H9 (cell line): ENCODE data around the gene VCAN. TPM values are rescaled to one million over a fixed set of nuclear protein-coding genes. Genes with fewer than 3 reads are reported as not detected.

Experiments used
- DNase-seq: peaks from one replicate; pipeline ENCODE4 v3.0.0-alpha.2; 2017
- H2AFZ ChIP-seq: one replicate; pipeline ENCODE4 v1.6.1; 2013; ENCODE audit warnings: mild to moderate bottlenecking, low read length, control low read depth, moderate library complexity
- H2AK5ac ChIP-seq: 2 replicates; pipeline ENCODE4 v1.6.1; 2013; ENCODE audit warnings: low read length, control low read depth, mixed read lengths; ENCODE audit not compliant: insufficient read length
- H2BK120ac ChIP-seq: one replicate; pipeline ENCODE4 v1.6.1; 2013; ENCODE audit warnings: low read depth, mild to moderate bottlenecking, low read length, control low read depth, inconsistent platforms; ENCODE audit not compliant: poor library complexity, severe bottlenecking
- H2BK12ac ChIP-seq: 2 replicates; pipeline ENCODE4 v1.6.1; 2013; ENCODE audit warnings: low read length, control low read depth, mixed read lengths, low read depth; ENCODE audit not compliant: insufficient read length
- H2BK15ac ChIP-seq: 2 replicates; pipeline ENCODE4 v1.6.1; 2013; ENCODE audit warnings: low read depth, low read length, control low read depth
- H2BK20ac ChIP-seq: one replicate; pipeline ENCODE4 v1.6.1; 2013; ENCODE audit warnings: low read depth, mild to moderate bottlenecking, low read length, control low read depth, inconsistent platforms; ENCODE audit not compliant: poor library complexity, severe bottlenecking
- H2BK5ac ChIP-seq: 2 replicates; pipeline ENCODE4 v1.6.1; 2013; ENCODE audit warnings: low read length, control low read depth, mixed read lengths; ENCODE audit not compliant: insufficient read length
- H3K14ac ChIP-seq: 2 replicates; pipeline ENCODE4 v1.6.1; 2013; ENCODE audit warnings: low read length, control low read depth; ENCODE audit not compliant: insufficient read depth
- H3K18ac ChIP-seq: 2 replicates; pipeline ENCODE4 v1.6.1; 2013; ENCODE audit warnings: low read depth, mild to moderate bottlenecking, mixed read lengths, low read length, control low read depth; ENCODE audit not compliant: insufficient read length
- H3K23ac ChIP-seq: 2 replicates; pipeline ENCODE4 v1.6.1; 2013; ENCODE audit warnings: low read length, control low read depth, mixed read lengths, low read depth; ENCODE audit not compliant: insufficient read length
- H3K23me2 ChIP-seq: 2 replicates; pipeline ENCODE4 v1.6.1; 2013; ENCODE audit warnings: low read depth, mild to moderate bottlenecking, mixed read lengths, low read length, control low read depth; ENCODE audit not compliant: insufficient read length, poor library complexity, severe bottlenecking
- H3K27ac ChIP-seq: 2 replicates; pipeline ENCODE4 v1.5.1; 2013; ENCODE audit warnings: low read length, control low read depth, mixed read lengths, low read depth; ENCODE audit not compliant: insufficient read length
- H3K27me3 ChIP-seq: 2 replicates; pipeline ENCODE4 v1.6.1; 2013; ENCODE audit warnings: low read length, control low read depth, inconsistent platforms; ENCODE audit not compliant: insufficient read depth
- H3K4ac ChIP-seq: 2 replicates; pipeline ENCODE4 v1.6.1; 2013; ENCODE audit warnings: low read depth, mild to moderate bottlenecking, control low read depth, inconsistent platforms, low read length, moderate library complexity
- H3K4me1 ChIP-seq: 2 replicates; pipeline ENCODE4 v1.6.1; 2013; ENCODE audit warnings: low read length, control low read depth, inconsistent platforms; ENCODE audit not compliant: insufficient read depth
- H3K4me2 ChIP-seq: 2 replicates; pipeline ENCODE4 v1.6.1; 2013; ENCODE audit warnings: low read length, control low read depth, mixed read lengths; ENCODE audit not compliant: insufficient read length, insufficient read depth
- H3K56ac ChIP-seq: 2 replicates; pipeline ENCODE4 v1.6.1; 2013; ENCODE audit warnings: low read depth, mild to moderate bottlenecking, mixed read lengths, low read length, control low read depth; ENCODE audit not compliant: insufficient read length
- H3K79me1 ChIP-seq: 2 replicates; pipeline ENCODE4 v1.6.1; 2013; ENCODE audit warnings: low read depth, mild to moderate bottlenecking, moderate library complexity, low read length, control low read depth, inconsistent platforms; ENCODE audit not compliant: insufficient read depth, poor library complexity, severe bottlenecking
- H3K79me2 ChIP-seq: 2 replicates; pipeline ENCODE4 v1.6.1; 2013; ENCODE audit warnings: low read length, control low read depth, inconsistent platforms; ENCODE audit not compliant: insufficient read depth
- H3K9ac ChIP-seq: 2 replicates; pipeline ENCODE4 v1.6.1; 2013; ENCODE audit warnings: low read length, control low read depth, mixed read lengths; ENCODE audit not compliant: insufficient read length; ENCODE audit errors: extremely low read depth
- H3K9me3 ChIP-seq: one replicate; pipeline ENCODE4 v1.6.1; 2013; ENCODE audit warnings: low read depth, low read length, inconsistent platforms; ENCODE audit not compliant: control insufficient read depth
- H3T11ph ChIP-seq: one replicate; pipeline ENCODE4 v1.6.1; 2013; ENCODE audit warnings: mild to moderate bottlenecking, low read length, control low read depth, inconsistent platforms
- H4K20me1 ChIP-seq: one replicate; pipeline ENCODE4 v1.6.1; 2013; ENCODE audit not compliant: control insufficient read depth, insufficient read length, insufficient read depth
- H4K5ac ChIP-seq: 2 replicates; pipeline ENCODE4 v1.6.1; 2013; ENCODE audit warnings: low read depth, mild to moderate bottlenecking, mixed read lengths, low read length, control low read depth; ENCODE audit not compliant: insufficient read length
- H4K8ac ChIP-seq: replicated peaks from 2 replicates; pipeline ENCODE4 v1.6.1; 2013; ENCODE audit warnings: low read length, control low read depth, mixed read lengths, low read depth; ENCODE audit not compliant: insufficient read length
- H4K91ac ChIP-seq: 2 replicates; pipeline ENCODE4 v1.6.1; 2013; ENCODE audit warnings: low read depth, mild to moderate bottlenecking, moderate library complexity, mixed read lengths, low read length, control low read depth; ENCODE audit not compliant: insufficient read length
- H3K27ac Mint-ChIP-seq, 3 experiments: 2 replicates in 2 of 3; 3 replicates in 1 of 3; pipeline ENCODE4 v1.8.0; 2020 to 2021; ENCODE audit warnings: mixed read lengths in 3 of 3, mild to moderate bottlenecking in 1 of 3, moderate library complexity in 1 of 3
- H3K27me3 Mint-ChIP-seq: 2 replicates; pipeline ENCODE4 v1.8.0; 2021; ENCODE audit warnings: low read depth, mild to moderate bottlenecking, moderate library complexity, mixed read lengths
- H3K36me3 Mint-ChIP-seq, 3 experiments: 2 replicates in 2 of 3; 3 replicates in 1 of 3; pipeline ENCODE4 v1.8.0; 2020 to 2021; ENCODE audit warnings: low read depth in 3 of 3, mixed read lengths in 3 of 3; ENCODE audit not compliant: insufficient read depth in 1 of 3
- H3K4me1 Mint-ChIP-seq, 2 experiments: 2 replicates each; pipeline ENCODE4 v1.8.0; 2020; ENCODE audit warnings: mixed read lengths in 2 of 2
- H3K4me3 Mint-ChIP-seq, 2 experiments: 2 replicates in 1 of 2; 3 replicates in 1 of 2; pipeline ENCODE4 v1.8.0; 2020 to 2021; ENCODE audit warnings: mild to moderate bottlenecking in 2 of 2, mixed read lengths in 2 of 2, moderate library complexity in 1 of 2
- H3K9me3 Mint-ChIP-seq, 2 experiments: 2 replicates in 1 of 2; 3 replicates in 1 of 2; pipeline ENCODE4 v1.8.0; 2020; ENCODE audit warnings: mild to moderate bottlenecking in 2 of 2, mixed read lengths in 2 of 2, moderate library complexity in 1 of 2
- WGBS: extraction: QIAGEN DNeasy Blood & Tissue Kit; methylation state at CpG from one replicate; pipeline ENCODE4 v1.1.7; 2013; ENCODE audit warnings: missing lambda C conversion rate, low lambda C conversion rate, mixed read lengths; ENCODE audit not compliant: insufficient read length; ENCODE audit errors: extremely low coverage; 5-methylcytosine and 5-hydroxymethylcytosine counted together
- total RNA-seq: library from RNA; stranded (reverse); gene quantifications from 2 replicates; pipeline ENCODE4 v1.2.1, GENCODE V29; 2021
- TF ChIP-seq, protein P1 (sequence below): fragments of 200-600 bp; sonication (generic); conservative IDR thresholded peaks from 3 replicates; pipeline ENCODE4 v1.8.0; 2021; ENCODE audit warnings: antibody characterized with exemption, mild to moderate bottlenecking

Gene VCAN
- total RNA-seq, 1 experiment from 2014 or later = 278 TPM

DNA sequence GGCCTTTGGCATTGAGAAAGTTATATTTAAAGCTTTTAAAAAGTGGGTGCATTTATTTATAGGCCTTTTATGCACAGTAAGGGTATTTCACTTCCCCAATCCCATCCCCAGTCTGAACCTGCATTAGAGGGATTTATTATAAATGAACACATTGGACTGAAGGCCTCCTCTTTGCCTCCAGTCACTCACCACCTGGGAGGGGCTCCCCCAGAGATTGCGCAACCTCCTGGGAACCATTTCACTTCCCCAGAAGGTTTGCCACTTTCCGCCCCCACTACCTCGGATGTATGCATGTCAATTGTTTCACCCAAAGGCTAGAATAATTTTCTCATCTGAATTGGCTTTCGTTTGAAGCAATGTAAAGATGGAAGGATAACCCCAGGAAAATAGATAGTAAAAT, 29.8 kb upstream of the VCAN start:
- H3K14ac ChIP-seq = no peak overlapping the region
- no peak overlapping the region for H3K18ac ChIP-seq
- no peak overlapping the region for H4K91ac ChIP-seq
- no peak overlapping the region for H2BK12ac ChIP-seq
- no peak overlapping the region for H4K5ac ChIP-seq
- no peaks in the 10 kb centered on the region for H4K20me1 ChIP-seq
- no peak overlapping the region for H2BK15ac ChIP-seq
- no peaks in the 10 kb centered on the region for H3K79me1 ChIP-seq
- no peak overlapping the region for H3K4ac ChIP-seq
- no peak for DNase-seq
- WGBS = no CpG with 5 or more reads among the region's 4 CpGs
- H2BK20ac ChIP-seq = no peak overlapping the region
- no peak overlapping the region for H3K56ac ChIP-seq
- H2AK5ac ChIP-seq = no peak overlapping the region
- Mint-ChIP-seq H3K36me3 (peaks cover 5 to 10% (median 7%) of the 10 kb centered on the region in 3 experiments), H3K27ac (no peak overlapping the region), H3K4me1 (no peaks in the 10 kb centered on the region), H3K4me3 (no peak overlapping the region), H3K9me3 (peaks cover 11 to 15% of the 10 kb centered on the region in 2 experiments; a peak in 4 of 5 replicates), H3K27me3 (no peaks in the 10 kb centered on the region)
- no peak overlapping the region for H3K4me2 ChIP-seq
- H2AFZ ChIP-seq = no peak overlapping the region
- no peaks in the 10 kb centered on the region for H3K79me2 ChIP-seq
- H3K9me3 ChIP-seq = no peaks in the 10 kb centered on the region
- no peak overlapping the region for H4K8ac ChIP-seq
- H2BK120ac ChIP-seq = no peak overlapping the region
- H3K23me2 ChIP-seq = no peaks in the 10 kb centered on the region
- no peaks in the 10 kb centered on the region for H3K4me1 ChIP-seq
- H3K27me3 ChIP-seq = no peaks in the 10 kb centered on the region
- no peak overlapping the region for H3T11ph ChIP-seq
- TF ChIP-seq, protein P1, sequence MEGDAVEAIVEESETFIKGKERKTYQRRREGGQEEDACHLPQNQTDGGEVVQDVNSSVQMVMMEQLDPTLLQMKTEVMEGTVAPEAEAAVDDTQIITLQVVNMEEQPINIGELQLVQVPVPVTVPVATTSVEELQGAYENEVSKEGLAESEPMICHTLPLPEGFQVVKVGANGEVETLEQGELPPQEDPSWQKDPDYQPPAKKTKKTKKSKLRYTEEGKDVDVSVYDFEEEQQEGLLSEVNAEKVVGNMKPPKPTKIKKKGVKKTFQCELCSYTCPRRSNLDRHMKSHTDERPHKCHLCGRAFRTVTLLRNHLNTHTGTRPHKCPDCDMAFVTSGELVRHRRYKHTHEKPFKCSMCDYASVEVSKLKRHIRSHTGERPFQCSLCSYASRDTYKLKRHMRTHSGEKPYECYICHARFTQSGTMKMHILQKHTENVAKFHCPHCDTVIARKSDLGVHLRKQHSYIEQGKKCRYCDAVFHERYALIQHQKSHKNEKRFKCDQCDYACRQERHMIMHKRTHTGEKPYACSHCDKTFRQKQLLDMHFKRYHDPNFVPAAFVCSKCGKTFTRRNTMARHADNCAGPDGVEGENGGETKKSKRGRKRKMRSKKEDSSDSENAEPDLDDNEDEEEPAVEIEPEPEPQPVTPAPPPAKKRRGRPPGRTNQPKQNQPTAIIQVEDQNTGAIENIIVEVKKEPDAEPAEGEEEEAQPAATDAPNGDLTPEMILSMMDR = no peak
- H3K9ac ChIP-seq = no peak overlapping the region
- H3K27ac ChIP-seq = no peak overlapping the region
- no peak overlapping the region for H2BK5ac ChIP-seq
- H3K23ac ChIP-seq = no peak overlapping the region
